HepG2 (cell line): ENCODE data around the gene KHNYN. TPM values are rescaled to one million over a fixed set of nuclear protein-coding genes. Genes with fewer than 3 reads are reported as not detected.

Source experiments
- DNMT3B ChIP-seq: conservative IDR thresholded peaks from 2 replicates; pipeline ENCODE4 v1.6.1; 2016; ENCODE audit warnings: missing biosample characterization, control low read depth
- HCFC1 ChIP-seq: fragments of 150-350 bp; IDR thresholded peaks from 2 replicates; pipeline ENCODE4 v1.6.1; 2014; ENCODE audit warnings: low read depth, low read length
- HOXA5 ChIP-seq: sonication (generic); formaldehyde crosslinking; IDR thresholded peaks from 2 replicates; pipeline ENCODE4 v1.4.0; 2020; ENCODE audit warnings: missing genetic modification reagents
- NCOR1 ChIP-seq: fragments of 200-600 bp; sonication (generic); IDR thresholded peaks from 2 replicates; pipeline ENCODE4 v1.7.0; 2017; ENCODE audit warnings: antibody characterized with exemption, low read length, borderline replicate concordance
- ONECUT2 ChIP-seq: sonication (generic); formaldehyde crosslinking; IDR thresholded peaks from 2 replicates; pipeline ENCODE4 v1.4.0; 2020; ENCODE audit warnings: missing genetic modification reagents
- ZBTB8A ChIP-seq: sonication (generic); formaldehyde crosslinking; IDR thresholded peaks from 2 replicates; pipeline ENCODE4 v1.4.0; 2020; ENCODE audit warnings: mild to moderate bottlenecking, low read depth, missing genetic modification reagents, borderline replicate concordance
- ZNF234 ChIP-seq: sonication (generic); formaldehyde crosslinking; conservative IDR thresholded peaks from 2 replicates; pipeline ENCODE4 v1.5.1; 2020; ENCODE audit warnings: mild to moderate bottlenecking, missing genetic modification reagents
- ZNF251 ChIP-seq: sonication (generic); formaldehyde crosslinking; IDR thresholded peaks from 2 replicates; pipeline ENCODE4 v1.9.0; 2021; ENCODE audit warnings: mild to moderate bottlenecking, missing genetic modification reagents
- ZNF501 ChIP-seq: sonication (generic); formaldehyde crosslinking; IDR thresholded peaks from 2 replicates; pipeline ENCODE4 v1.5.1; 2020; ENCODE audit warnings: mild to moderate bottlenecking, moderate library complexity, missing genetic modification reagents
- ZNF644 ChIP-seq: IDR thresholded peaks from 2 replicates; pipeline ENCODE4 v1.6.1; 2016; ENCODE audit warnings: low read depth
- polyA plus RNA-seq, 8 experiments: library from polyadenylated mRNA; depleted of rRNA in 3 of 8; stranded (reverse) in 7 of 8; unstranded in 1 of 8; fragments of >200 nt; fragmentation: Illumina TruSeq in 4 of 8; extraction: Trizol in 4 of 8; gene quantifications; 2 replicates each; pipeline versions ENCODE4 v1.2.1 to v1.2.3, GENCODE V29; 2011 to 2016; ENCODE audit warnings: low read depth in 4 of 8, missing spikeins in 1 of 8, mixed read lengths in 1 of 8; ENCODE audit not compliant: insufficient read depth in 1 of 8
- total RNA-seq, 5 experiments: library from RNA; depleted of rRNA; stranded (reverse); fragments of >200 nt; fragmentation: Illumina TruSeq; extraction: Trizol; gene quantifications; 2 replicates each; pipeline ENCODE4 v1.2.3, GENCODE V29; 2016; ENCODE audit warnings: low read depth in 1 of 5
- TF ChIP-seq, protein P1 (sequence below): IDR thresholded peaks from 2 replicates; pipeline ENCODE4 v1.6.1; 2012; ENCODE audit warnings: inconsistent platforms
- TF ChIP-seq, protein P2 (sequence below): sonication (generic); formaldehyde crosslinking; IDR thresholded peaks from 2 replicates; pipeline ENCODE4 v1.4.0; 2020; ENCODE audit warnings: missing genetic modification reagents
- TF ChIP-seq, protein P3 (sequence below): sonication (generic); formaldehyde crosslinking; IDR thresholded peaks from 2 replicates; pipeline ENCODE4 v1.8.0; 2022; ENCODE audit warnings: missing genetic modification reagents, mild to moderate bottlenecking, borderline replicate concordance
- TF ChIP-seq, protein P4 (sequence below): sonication (generic); formaldehyde crosslinking; IDR thresholded peaks from 2 replicates; pipeline ENCODE4 v1.8.0; 2022; ENCODE audit warnings: missing genetic modification reagents, mild to moderate bottlenecking, moderate library complexity, borderline replicate concordance
- TF ChIP-seq, protein P5 (sequence below): IDR thresholded peaks from 2 replicates; pipeline ENCODE4 v1.6.1; 2016; ENCODE audit warnings: low read depth

Gene KHNYN
- total and polyA plus RNA-seq, 2 of the 13 experiments (the other 11 are each of a cell fraction or from before 2014, with no cell fraction given) = 52.8 to 75.7 TPM

DNA sequence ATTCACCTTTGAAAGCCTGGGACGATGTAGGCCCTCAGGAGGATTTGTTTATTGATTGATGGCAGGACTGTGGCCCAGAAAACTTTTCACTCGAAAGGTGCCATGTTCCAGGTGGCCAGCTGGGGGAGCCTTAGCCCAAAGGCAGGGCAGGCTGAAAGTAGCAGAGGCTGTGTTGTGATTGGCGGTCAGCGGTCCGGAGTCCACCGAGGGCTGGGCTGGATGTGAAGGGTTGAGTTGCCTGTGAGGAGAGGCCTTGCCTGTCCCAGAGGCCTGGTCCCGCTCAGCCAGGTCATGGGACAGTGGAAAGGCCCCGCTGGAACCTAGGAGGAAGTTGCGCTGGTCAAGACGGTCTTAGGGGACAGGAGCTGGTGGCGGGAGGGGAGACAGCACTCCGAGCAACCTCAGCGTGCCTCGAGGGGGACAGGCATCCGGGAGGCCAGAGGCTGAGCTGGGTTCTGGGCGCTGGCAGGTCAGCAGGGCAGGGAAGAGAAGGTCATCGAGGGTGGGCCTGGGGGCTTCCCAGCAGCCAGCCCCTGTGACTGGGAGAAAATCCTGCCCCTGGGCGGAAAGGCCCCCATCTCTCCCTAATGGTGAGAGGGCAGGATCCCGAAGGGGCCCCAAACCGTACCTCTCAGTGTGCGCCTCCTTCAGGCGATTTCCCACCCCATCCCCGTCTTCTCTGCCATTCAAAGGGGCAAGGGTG lies 52.0 kb downstream of the KHNYN start (continued):
- TF ChIP-seq ZBTB8A (no peak), ZNF644 (CRISPR knock-in tag) (peak; percentile 93), ZNF251 (CRISPR knock-in tag) (no peak), HCFC1 (no peak), ZNF501 (CRISPR knock-in tag) (peak; percentile 93), ONECUT2 (CRISPR knock-in tag) (peak; percentile 95), HOXA5 (CRISPR knock-in tag) (peak; percentile 97), NCOR1 (peak; percentile 81), ZNF234 (CRISPR knock-in tag) (no peak), DNMT3B (CRISPR knock-in tag) (peak; percentile 83; the same call in 1 of the 2 replicates)
- TF ChIP-seq, protein P1, sequence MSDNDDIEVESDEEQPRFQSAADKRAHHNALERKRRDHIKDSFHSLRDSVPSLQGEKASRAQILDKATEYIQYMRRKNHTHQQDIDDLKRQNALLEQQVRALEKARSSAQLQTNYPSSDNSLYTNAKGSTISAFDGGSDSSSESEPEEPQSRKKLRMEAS = peak; percentile 71
- TF ChIP-seq, protein P2, sequence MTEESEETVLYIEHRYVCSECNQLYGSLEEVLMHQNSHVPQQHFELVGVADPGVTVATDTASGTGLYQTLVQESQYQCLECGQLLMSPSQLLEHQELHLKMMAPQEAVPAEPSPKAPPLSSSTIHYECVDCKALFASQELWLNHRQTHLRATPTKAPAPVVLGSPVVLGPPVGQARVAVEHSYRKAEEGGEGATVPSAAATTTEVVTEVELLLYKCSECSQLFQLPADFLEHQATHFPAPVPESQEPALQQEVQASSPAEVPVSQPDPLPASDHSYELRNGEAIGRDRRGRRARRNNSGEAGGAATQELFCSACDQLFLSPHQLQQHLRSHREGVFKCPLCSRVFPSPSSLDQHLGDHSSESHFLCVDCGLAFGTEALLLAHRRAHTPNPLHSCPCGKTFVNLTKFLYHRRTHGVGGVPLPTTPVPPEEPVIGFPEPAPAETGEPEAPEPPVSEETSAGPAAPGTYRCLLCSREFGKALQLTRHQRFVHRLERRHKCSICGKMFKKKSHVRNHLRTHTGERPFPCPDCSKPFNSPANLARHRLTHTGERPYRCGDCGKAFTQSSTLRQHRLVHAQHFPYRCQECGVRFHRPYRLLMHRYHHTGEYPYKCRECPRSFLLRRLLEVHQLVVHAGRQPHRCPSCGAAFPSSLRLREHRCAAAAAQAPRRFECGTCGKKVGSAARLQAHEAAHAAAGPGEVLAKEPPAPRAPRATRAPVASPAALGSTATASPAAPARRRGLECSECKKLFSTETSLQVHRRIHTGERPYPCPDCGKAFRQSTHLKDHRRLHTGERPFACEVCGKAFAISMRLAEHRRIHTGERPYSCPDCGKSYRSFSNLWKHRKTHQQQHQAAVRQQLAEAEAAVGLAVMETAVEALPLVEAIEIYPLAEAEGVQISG (CRISPR knock-in tag) = peak; percentile 86
- TF ChIP-seq, protein P3, sequence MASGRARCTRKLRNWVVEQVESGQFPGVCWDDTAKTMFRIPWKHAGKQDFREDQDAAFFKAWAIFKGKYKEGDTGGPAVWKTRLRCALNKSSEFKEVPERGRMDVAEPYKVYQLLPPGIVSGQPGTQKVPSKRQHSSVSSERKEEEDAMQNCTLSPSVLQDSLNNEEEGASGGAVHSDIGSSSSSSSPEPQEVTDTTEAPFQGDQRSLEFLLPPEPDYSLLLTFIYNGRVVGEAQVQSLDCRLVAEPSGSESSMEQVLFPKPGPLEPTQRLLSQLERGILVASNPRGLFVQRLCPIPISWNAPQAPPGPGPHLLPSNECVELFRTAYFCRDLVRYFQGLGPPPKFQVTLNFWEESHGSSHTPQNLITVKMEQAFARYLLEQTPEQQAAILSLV (CRISPR knock-in tag) = peak; percentile 89; the same call in 1 of the 2 replicates
- TF ChIP-seq, protein P4, sequence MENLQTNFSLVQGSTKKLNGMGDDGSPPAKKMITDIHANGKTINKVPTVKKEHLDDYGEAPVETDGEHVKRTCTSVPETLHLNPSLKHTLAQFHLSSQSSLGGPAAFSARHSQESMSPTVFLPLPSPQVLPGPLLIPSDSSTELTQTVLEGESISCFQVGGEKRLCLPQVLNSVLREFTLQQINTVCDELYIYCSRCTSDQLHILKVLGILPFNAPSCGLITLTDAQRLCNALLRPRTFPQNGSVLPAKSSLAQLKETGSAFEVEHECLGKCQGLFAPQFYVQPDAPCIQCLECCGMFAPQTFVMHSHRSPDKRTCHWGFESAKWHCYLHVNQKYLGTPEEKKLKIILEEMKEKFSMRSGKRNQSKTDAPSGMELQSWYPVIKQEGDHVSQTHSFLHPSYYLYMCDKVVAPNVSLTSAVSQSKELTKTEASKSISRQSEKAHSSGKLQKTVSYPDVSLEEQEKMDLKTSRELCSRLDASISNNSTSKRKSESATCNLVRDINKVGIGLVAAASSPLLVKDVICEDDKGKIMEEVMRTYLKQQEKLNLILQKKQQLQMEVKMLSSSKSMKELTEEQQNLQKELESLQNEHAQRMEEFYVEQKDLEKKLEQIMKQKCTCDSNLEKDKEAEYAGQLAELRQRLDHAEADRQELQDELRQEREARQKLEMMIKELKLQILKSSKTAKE (CRISPR knock-in tag) = no peak
- TF ChIP-seq, protein P5, sequence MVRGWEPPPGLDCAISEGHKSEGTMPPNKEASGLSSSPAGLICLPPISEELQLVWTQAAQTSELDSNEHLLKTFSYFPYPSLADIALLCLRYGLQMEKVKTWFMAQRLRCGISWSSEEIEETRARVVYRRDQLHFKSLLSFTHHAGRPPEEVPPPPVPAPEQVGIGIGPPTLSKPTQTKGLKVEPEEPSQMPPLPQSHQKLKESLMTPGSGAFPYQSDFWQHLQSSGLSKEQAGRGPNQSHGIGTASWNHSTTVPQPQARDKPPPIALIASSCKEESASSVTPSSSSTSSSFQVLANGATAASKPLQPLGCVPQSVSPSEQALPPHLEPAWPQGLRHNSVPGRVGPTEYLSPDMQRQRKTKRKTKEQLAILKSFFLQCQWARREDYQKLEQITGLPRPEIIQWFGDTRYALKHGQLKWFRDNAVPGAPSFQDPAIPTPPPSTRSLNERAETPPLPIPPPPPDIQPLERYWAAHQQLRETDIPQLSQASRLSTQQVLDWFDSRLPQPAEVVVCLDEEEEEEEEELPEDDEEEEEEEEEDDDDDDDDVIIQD (CRISPR knock-in tag) = peak; percentile 98
